Liver (tissue), 9 donors: Measurements from ENCODE around the gene IRAK1BP1. TPM values are rescaled to one million over a fixed set of nuclear protein-coding genes. Genes with fewer than 3 reads are reported as not detected.

Experiments used
- DNase-seq: peaks from one replicate; pipeline ENCODE4 v3.0.0-alpha.2; 2017; ENCODE audit warnings: low spot score
- H3K27ac ChIP-seq, 2 donors: one replicate each; pipeline ENCODE4 v1.7.0; 2013; ENCODE audit warnings: inconsistent platforms in 2 of 2, low read length in 2 of 2, control low read depth in 1 of 2, low read depth in 1 of 2, mild to moderate bottlenecking in 1 of 2
- H3K27me3 ChIP-seq, 4 donors: one replicate each; pipeline versions ENCODE4 v1.6.1 to v1.7.0; 2013; ENCODE audit warnings: low read length in 3 of 4, inconsistent platforms in 1 of 4, mild to moderate bottlenecking in 1 of 4, moderate library complexity in 1 of 4; ENCODE audit not compliant: control insufficient read depth in 4 of 4, insufficient read depth in 4 of 4
- H3K36me3 ChIP-seq, 4 donors: one replicate each; pipeline versions ENCODE4 v1.6.1 to v1.7.0; 2013; ENCODE audit warnings: low read length in 3 of 4, mild to moderate bottlenecking in 3 of 4, low read depth in 1 of 4, moderate library complexity in 1 of 4; ENCODE audit not compliant: control insufficient read depth in 4 of 4, insufficient read depth in 3 of 4
- H3K4me1 ChIP-seq, 4 donors: one replicate each; pipeline versions ENCODE4 v1.6.1 to v1.7.0; 2013; ENCODE audit warnings: low read length in 3 of 4, mild to moderate bottlenecking in 3 of 4, moderate library complexity in 1 of 4; ENCODE audit not compliant: control insufficient read depth in 4 of 4, insufficient read depth in 4 of 4
- H3K4me3 ChIP-seq, 3 donors: one replicate each; pipeline versions ENCODE4 v1.6.1 to v1.7.0; 2013; ENCODE audit warnings: low read length in 3 of 3, control low read depth in 1 of 3, low read depth in 1 of 3, mild to moderate bottlenecking in 1 of 3
- H3K9ac ChIP-seq, 2 donors: one replicate each; pipeline ENCODE4 v1.7.0; 2013; ENCODE audit warnings: low read length in 2 of 2, mild to moderate bottlenecking in 2 of 2, moderate library complexity in 2 of 2, control low read depth in 1 of 2, low read depth in 1 of 2
- H3K9me3 ChIP-seq, 4 donors: one replicate each; pipeline versions ENCODE4 v1.6.1 to v1.7.0; 2013; ENCODE audit warnings: low read length in 3 of 4; ENCODE audit not compliant: control insufficient read depth in 4 of 4
- EGR1 ChIP-seq, 2 donors: IDR thresholded peaks; 2 replicates each; pipeline ENCODE4 v1.6.1; 2016 to 2018; ENCODE audit warnings: antibody characterized with exemption in 2 of 2, low read depth in 2 of 2
- FOXA1 ChIP-seq: IDR thresholded peaks from 2 replicates; pipeline ENCODE4 v1.6.1; 2016; ENCODE audit warnings: antibody characterized with exemption
- FOXA2 ChIP-seq: IDR thresholded peaks from 2 replicates; pipeline ENCODE4 v1.6.1; 2016; ENCODE audit warnings: antibody characterized with exemption
- GABPA ChIP-seq, 2 donors: IDR thresholded peaks in 1 of 2; conservative IDR thresholded peaks in 1 of 2; 2 replicates each; pipeline ENCODE4 v1.6.1; 2016; ENCODE audit warnings: antibody characterized with exemption in 2 of 2, mild to moderate bottlenecking in 1 of 2, moderate library complexity in 1 of 2
- HNF4A ChIP-seq, 2 donors: conservative IDR thresholded peaks; 2 replicates each; pipeline ENCODE4 v1.6.1; 2016; ENCODE audit warnings: antibody characterized with exemption in 2 of 2, mild to moderate bottlenecking in 2 of 2
- HNF4G ChIP-seq: IDR thresholded peaks from 2 replicates; pipeline ENCODE4 v1.6.1; 2016; ENCODE audit warnings: antibody characterized with exemption
- JUND ChIP-seq, 2 donors: IDR thresholded peaks; 2 replicates each; pipeline ENCODE4 v1.6.1; 2016; ENCODE audit warnings: antibody characterized with exemption in 2 of 2
- NR2F2 ChIP-seq: IDR thresholded peaks from 2 replicates; pipeline ENCODE4 v1.6.1; 2016; ENCODE audit warnings: antibody characterized with exemption
- RAD21 ChIP-seq, 2 donors: IDR thresholded peaks; 2 replicates each; pipeline ENCODE4 v1.6.1; 2016; ENCODE audit warnings: antibody characterized with exemption in 2 of 2, mild to moderate bottlenecking in 2 of 2
- RXRA ChIP-seq, 2 donors: IDR thresholded peaks; 2 replicates each; pipeline ENCODE4 v1.6.1; 2017 to 2018; ENCODE audit warnings: antibody characterized with exemption in 2 of 2, mild to moderate bottlenecking in 1 of 2
- SP1 ChIP-seq: IDR thresholded peaks from 2 replicates; pipeline ENCODE4 v1.6.1; 2018; ENCODE audit warnings: antibody characterized with exemption, mild to moderate bottlenecking
- TAF1 ChIP-seq: conservative IDR thresholded peaks from 2 replicates; pipeline ENCODE4 v1.6.1; 2016; ENCODE audit warnings: antibody characterized with exemption, mild to moderate bottlenecking
- YY1 ChIP-seq: IDR thresholded peaks from 2 replicates; pipeline ENCODE4 v1.6.1; 2016; ENCODE audit warnings: antibody characterized with exemption, mild to moderate bottlenecking
- WGBS: extraction: QIAGEN DNeasy Blood & Tissue Kit; methylation state at CpG from one replicate; pipeline ENCODE4 v1.1.7; 2013; 5-methylcytosine and 5-hydroxymethylcytosine counted together
- polyA plus RNA-seq, 2 donors: library from polyadenylated mRNA; stranded (reverse) in 1 of 2; unstranded in 1 of 2; fragments of 200-250 nt in 1 of 2; fragments of >200 nt in 1 of 2; fragmentation: Nextera tagmentation in 1 of 2; extraction: Ambion mirVana in 1 of 2; gene quantifications; one replicate each; pipeline versions ENCODE4 v1.2.1 to v1.2.3, GENCODE V29; 2013 to 2015
- total RNA-seq, 2 donors: library from RNA; depleted of rRNA; stranded (reverse); fragments of >200 nt; gene quantifications; one replicate each; pipeline ENCODE4 v1.2.3, GENCODE V29; 2014
- TF ChIP-seq, protein P1 (sequence below): IDR thresholded peaks from 2 replicates; pipeline ENCODE4 v1.6.1; 2016; ENCODE audit warnings: antibody characterized with exemption
- TF ChIP-seq, protein P2 (sequence below): IDR thresholded peaks from 2 replicates; pipeline ENCODE4 v1.6.1; 2016; ENCODE audit warnings: antibody characterized with exemption
- TF ChIP-seq, protein P3 (sequence below): IDR thresholded peaks from 2 replicates; pipeline ENCODE4 v1.6.1; 2016; ENCODE audit warnings: antibody characterized with exemption, mild to moderate bottlenecking
- TF ChIP-seq, protein P4 (sequence below): fragments of 150-350 bp; IDR thresholded peaks from 2 replicates; pipeline ENCODE4 v1.5.1; 2017; ENCODE audit warnings: improper control_type of control experiment, low read depth, low read length; ENCODE audit not compliant: missing input control
- TF ChIP-seq, protein P5 (sequence below): IDR thresholded peaks from 2 replicates; pipeline ENCODE4 v1.6.1; 2016; ENCODE audit warnings: antibody characterized with exemption
- donor health status: healthy.
- donor health status: healthy.
- donor health status: healthy.
- donor health status: healthy.
- donor health status: healthy.

The IRAK1BP1 gene
- total and polyA plus RNA-seq, 4 donors, result 0.46 to 2.2 (median 0.77) TPM

DNA sequence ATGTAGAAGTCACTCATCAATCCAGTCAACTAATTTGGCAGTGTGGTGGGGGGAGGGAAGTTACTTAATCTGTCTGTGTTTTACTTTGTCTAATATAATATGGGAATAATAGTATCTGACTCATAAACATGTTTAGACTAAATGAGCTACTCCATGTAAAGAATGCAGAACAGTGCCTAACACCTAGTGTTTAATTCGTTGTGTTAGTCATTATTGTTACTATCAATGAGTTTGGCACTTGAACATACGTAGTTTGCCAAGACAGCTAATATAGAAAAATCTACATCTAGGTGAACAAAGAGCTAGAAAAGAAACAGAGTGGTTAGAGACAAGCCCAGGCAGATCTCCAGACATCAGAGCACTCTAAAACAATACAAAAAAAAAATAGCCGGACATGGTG is 49.1 kb downstream of the IRAK1BP1 start:
- DNase-seq, result no peak
- H3K36me3 ChIP-seq, result no peaks in the 10 kb centered on the region
- peaks cover 0 to 4% (median 2%) of the 10 kb centered on the region in 4 donors for H3K9me3 ChIP-seq
- H3K9ac ChIP-seq, result no peak overlapping the region
- H3K4me1 ChIP-seq, result no peaks in the 10 kb centered on the region
- H3K27ac ChIP-seq, result no peak overlapping the region
- no peak overlapping the region for H3K4me3 ChIP-seq
- peaks cover 0 to 1% (median 0%) of the 10 kb centered on the region in 4 donors for H3K27me3 ChIP-seq
- TF ChIP-seq NR2F2 (no peak), HNF4G (no peak), GABPA (IDR thresholded peaks at IDR 0.05 in 1 of 2, conservative IDR thresholded peaks at IDR 0.05 in 1 of 2) (no peak), YY1 (no peak), RXRA (IDR thresholded peaks at IDR 0.05) (no peak), HNF4A (conservative IDR thresholded peaks at IDR 0.05) (no peak)
- TF ChIP-seq, protein P1, sequence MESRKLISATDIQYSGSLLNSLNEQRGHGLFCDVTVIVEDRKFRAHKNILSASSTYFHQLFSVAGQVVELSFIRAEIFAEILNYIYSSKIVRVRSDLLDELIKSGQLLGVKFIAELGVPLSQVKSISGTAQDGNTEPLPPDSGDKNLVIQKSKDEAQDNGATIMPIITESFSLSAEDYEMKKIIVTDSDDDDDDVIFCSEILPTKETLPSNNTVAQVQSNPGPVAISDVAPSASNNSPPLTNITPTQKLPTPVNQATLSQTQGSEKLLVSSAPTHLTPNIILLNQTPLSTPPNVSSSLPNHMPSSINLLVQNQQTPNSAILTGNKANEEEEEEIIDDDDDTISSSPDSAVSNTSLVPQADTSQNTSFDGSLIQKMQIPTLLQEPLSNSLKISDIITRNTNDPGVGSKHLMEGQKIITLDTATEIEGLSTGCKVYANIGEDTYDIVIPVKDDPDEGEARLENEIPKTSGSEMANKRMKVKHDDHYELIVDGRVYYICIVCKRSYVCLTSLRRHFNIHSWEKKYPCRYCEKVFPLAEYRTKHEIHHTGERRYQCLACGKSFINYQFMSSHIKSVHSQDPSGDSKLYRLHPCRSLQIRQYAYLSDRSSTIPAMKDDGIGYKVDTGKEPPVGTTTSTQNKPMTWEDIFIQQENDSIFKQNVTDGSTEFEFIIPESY, result no peak
- TF ChIP-seq, protein P2, sequence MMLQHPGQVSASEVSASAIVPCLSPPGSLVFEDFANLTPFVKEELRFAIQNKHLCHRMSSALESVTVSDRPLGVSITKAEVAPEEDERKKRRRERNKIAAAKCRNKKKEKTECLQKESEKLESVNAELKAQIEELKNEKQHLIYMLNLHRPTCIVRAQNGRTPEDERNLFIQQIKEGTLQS, result no peak
- TF ChIP-seq, protein P3, sequence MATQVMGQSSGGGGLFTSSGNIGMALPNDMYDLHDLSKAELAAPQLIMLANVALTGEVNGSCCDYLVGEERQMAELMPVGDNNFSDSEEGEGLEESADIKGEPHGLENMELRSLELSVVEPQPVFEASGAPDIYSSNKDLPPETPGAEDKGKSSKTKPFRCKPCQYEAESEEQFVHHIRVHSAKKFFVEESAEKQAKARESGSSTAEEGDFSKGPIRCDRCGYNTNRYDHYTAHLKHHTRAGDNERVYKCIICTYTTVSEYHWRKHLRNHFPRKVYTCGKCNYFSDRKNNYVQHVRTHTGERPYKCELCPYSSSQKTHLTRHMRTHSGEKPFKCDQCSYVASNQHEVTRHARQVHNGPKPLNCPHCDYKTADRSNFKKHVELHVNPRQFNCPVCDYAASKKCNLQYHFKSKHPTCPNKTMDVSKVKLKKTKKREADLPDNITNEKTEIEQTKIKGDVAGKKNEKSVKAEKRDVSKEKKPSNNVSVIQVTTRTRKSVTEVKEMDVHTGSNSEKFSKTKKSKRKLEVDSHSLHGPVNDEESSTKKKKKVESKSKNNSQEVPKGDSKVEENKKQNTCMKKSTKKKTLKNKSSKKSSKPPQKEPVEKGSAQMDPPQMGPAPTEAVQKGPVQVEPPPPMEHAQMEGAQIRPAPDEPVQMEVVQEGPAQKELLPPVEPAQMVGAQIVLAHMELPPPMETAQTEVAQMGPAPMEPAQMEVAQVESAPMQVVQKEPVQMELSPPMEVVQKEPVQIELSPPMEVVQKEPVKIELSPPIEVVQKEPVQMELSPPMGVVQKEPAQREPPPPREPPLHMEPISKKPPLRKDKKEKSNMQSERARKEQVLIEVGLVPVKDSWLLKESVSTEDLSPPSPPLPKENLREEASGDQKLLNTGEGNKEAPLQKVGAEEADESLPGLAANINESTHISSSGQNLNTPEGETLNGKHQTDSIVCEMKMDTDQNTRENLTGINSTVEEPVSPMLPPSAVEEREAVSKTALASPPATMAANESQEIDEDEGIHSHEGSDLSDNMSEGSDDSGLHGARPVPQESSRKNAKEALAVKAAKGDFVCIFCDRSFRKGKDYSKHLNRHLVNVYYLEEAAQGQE, result no peak
- WGBS, result 87% methylated on average over 3 of the region's 3 CpGs

DNA sequence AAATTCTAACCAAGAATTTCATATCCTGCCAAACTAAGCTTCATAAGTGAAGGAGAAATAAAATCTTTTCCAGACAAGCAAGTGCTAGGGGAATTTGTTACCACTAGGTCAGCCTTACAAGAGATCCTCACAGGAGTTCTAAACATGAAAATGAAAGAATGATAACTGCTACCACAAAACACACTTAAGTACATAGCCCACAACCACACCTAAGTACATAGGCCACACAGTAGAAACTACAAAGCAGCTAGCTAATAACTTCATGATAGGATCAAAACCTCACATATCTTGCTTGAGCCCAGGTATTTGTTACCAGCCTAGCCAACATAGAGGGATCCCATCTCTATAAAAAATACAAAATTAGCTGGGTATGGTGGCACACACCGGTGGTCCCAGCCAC is 50.4 kb downstream of the IRAK1BP1 start:
- no peak for TF ChIP-seq FOXA2
- no peak for TF ChIP-seq YY1
- no peak for TF ChIP-seq FOXA1
- TF ChIP-seq, protein P4, sequence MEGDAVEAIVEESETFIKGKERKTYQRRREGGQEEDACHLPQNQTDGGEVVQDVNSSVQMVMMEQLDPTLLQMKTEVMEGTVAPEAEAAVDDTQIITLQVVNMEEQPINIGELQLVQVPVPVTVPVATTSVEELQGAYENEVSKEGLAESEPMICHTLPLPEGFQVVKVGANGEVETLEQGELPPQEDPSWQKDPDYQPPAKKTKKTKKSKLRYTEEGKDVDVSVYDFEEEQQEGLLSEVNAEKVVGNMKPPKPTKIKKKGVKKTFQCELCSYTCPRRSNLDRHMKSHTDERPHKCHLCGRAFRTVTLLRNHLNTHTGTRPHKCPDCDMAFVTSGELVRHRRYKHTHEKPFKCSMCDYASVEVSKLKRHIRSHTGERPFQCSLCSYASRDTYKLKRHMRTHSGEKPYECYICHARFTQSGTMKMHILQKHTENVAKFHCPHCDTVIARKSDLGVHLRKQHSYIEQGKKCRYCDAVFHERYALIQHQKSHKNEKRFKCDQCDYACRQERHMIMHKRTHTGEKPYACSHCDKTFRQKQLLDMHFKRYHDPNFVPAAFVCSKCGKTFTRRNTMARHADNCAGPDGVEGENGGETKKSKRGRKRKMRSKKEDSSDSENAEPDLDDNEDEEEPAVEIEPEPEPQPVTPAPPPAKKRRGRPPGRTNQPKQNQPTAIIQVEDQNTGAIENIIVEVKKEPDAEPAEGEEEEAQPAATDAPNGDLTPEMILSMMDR, result no peak
- no peak for TF ChIP-seq HNF4G
- no peak for TF ChIP-seq RXRA (IDR thresholded peaks at IDR 0.05)
- TF ChIP-seq, protein P2, result no peak
- TF ChIP-seq, protein P1, result no peak
- TF ChIP-seq JUND (IDR thresholded peaks at IDR 0.05), result no peak
- TF ChIP-seq TAF1, result no peak
- no peak for TF ChIP-seq RAD21 (IDR thresholded peaks at IDR 0.05)
- no peak for TF ChIP-seq HNF4A (conservative IDR thresholded peaks at IDR 0.05)
- TF ChIP-seq, protein P3, result no peak
- TF ChIP-seq EGR1 (IDR thresholded peaks at IDR 0.05; ENCODE audit: low read depth in 2 of 2), result no peak
- TF ChIP-seq SP1, result no peak
- TF ChIP-seq GABPA (IDR thresholded peaks at IDR 0.05 in 1 of 2, conservative IDR thresholded peaks at IDR 0.05 in 1 of 2), result no peak
- TF ChIP-seq, protein P5, sequence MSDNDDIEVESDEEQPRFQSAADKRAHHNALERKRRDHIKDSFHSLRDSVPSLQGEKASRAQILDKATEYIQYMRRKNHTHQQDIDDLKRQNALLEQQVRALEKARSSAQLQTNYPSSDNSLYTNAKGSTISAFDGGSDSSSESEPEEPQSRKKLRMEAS, result no peak
- TF ChIP-seq NR2F2, result no peak
- Histone ChIP-seq H3K9ac (no peak overlapping the region), H3K9me3 (peaks cover 0 to 4% (median 2%) of the 10 kb centered on the region in 4 donors), H3K4me1 (no peaks in the 10 kb centered on the region), H3K4me3 (no peak overlapping the region), H3K27ac (no peak overlapping the region), H3K27me3 (no peaks in the 10 kb centered on the region), H3K36me3 (no peaks in the 10 kb centered on the region)
- 55% methylated on average over 1 of the region's 1 CpG for WGBS
- DNase-seq, result no peak
